ENCODE measurements around the gene PSORS1C2.
"Not testable (repeated sequence)": the region's sequence is repeated elsewhere in the genome, so short reads cannot be mapped to it uniquely, and the experiment has no call there.

The PSORS1C2 gene

DNA sequence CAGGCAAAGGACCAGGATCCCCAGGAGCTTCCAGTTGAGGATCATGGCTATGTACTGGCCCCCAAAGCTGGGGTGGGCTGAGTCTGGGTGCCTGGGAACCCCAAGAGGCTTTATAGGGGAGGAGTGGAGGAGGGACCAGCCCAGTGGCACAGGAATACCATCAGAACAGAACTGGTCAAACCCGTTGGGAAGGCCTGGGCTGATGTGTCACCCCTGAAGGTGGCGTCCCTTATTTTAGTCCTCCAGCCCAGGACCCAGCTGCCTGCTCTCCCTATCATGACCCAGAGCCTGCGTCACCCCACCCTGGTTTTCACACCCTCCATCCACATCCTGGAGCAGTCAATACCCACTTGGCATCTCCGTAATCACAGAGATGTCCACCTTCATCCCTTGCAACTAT, at the start of gene PSORS1C2:
PSORS1C2 (minus strand) TSS at position 85 of the 400 bp plus-strand sequence; CDS start at position 45, 40 bp downstream.
- DNase-seq: no peak

DNA sequence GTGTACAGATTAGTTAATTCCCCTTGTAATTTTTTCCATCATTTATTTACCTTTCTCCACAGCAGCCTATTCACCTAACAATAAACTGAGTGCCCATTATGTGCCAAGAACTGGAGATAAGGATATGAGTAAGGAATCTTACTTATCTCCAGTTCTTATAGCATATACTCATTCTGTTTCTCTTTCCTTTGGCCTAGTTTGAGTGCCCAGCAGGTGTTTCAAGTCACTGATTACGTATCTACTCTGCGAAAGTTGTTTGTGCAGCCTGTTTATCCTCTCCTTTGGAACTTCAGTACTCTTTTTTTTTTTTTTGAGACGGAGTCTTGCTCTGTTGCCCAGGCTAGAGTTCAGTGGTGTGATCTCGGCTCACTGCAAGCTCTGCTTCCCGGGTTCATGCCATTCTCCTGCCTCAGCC, 48.9 kb upstream of the PSORS1C2 start:
- DNase-seq: no peak

DNA sequence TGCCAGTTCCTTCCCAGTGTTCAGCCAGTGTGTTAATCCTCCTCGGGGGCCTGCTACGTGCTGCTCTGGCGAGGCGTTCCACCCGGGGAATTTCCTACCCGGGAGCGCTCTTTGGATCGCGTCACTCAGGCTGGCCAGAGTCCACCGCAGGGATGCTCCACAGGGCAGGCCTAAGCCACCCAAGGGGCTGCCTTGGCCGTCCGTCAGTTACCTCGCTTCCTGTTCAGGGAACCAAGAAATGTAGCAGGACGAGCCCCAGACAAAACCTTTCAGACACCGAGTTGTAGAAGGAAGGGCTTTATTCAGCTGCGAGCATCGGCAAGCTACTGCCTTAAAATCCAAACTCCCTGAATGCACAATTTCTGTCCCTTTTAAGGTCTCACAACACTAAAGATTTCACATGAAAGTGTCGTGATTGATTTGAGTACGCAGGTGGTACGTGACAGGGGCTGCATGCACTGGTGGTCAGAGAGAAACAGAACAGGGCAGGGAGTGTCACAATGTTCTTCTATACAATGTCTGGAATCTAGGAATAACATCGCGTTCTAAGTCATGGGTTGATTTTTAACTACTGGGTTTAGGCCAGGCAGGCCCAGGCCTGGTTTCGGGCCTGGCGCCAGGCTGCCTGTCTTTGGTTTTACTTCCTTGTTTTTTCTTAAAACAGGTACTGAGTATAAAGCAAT, 47.3 kb upstream of the PSORS1C2 start:
- no peak for DNase-seq

DNA sequence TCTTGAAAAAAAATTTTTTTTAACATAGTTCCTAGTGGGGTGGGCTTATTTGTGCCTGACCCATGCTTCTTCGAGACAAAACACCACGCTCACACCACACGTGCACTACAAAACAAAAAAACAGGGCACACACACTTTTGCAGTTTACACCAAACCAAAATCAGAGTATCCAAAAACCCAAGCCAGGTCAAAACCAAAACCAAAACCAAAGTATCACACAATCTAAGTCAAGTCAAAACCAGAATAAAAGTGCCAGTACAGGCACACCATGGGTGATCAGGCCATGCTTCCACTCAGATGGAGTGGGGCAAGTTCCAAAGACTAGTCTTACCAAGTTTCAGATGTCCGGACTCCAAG, 46.8 kb upstream of the PSORS1C2 start:
- DNase-seq: not testable (repeated sequence)

DNA sequence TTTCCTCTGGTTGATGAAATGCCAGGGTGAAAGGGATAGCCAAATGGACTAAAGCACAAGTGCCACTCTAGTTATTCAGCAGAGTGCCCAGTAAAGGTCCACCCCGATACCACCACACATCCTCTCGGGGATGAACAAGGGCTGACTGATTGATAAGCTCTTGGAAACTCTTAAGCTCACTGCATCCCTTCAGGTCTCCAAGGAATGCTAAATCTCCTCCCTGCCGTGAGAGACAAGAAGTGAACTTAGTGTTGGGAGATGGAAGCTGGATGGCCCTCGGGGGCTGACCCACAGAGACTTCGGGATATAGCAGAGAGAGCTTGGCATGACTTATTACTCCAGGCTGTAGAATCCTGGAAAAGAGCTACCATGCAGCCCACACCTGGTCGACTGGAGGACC, 45.0 kb upstream of the PSORS1C2 start:
- not testable (repeated sequence) for DNase-seq

DNA sequence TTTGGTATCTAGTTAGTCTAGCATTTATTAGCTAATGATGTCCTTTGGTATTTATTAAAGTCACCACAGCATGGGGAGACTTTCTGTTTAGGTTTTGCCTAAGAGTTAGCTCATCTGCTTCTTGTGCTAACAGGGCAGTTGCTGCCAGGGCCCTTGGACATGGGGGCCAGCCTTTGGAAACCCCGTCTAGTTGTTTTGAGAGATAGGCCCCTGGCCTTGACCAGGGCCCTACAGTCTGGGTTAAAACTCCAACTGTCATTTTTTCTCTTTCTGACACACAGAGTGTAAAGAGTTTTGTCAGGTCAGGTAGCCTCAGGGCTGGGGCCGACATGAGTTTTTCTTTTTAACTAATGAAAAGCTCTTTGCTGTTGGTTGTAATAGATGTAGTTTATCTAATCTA, 44.4 kb upstream of the PSORS1C2 start:
- DNase-seq: not testable (repeated sequence)

DNA sequence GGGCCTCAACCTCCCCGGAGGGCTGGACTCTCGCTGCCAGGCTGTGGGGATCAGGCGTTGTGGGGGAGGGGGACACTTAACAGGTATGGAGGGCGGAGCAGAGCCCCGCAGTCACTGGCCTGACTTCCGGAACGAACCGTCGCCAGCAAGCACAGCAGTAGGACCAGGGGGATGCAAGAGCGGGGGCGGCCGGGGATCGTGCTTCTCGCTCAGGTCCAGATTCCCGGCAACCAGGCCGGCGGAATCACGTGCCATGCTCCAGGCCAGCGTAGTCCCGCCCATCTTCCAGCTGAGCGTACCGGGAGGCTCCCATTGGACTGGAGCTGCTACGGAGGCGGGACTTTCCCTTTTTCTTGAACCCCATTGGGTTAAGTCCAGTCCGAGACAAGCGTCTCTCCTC, 41.6 kb upstream of the PSORS1C2 start:
- peak; percentile 61 for DNase-seq

DNA sequence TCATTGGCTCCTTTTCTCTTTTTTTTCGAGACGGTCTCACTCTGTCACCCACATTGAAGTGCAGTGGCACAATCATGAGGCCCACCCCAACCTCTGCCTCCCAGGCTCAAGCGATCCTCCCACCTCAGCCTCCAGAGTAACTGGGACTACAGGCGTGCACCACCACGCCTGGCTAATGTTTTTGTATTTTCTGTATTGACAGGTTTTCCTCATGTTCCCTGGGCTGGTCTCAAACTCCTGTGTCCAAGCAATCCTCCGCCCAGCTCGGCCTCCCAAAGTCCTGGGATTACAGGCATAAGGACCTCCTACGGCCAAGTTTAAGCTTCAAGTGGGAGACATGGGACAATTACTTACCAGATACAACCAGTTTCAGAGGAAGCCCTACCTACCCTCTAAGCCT, 41.0 kb upstream of the PSORS1C2 start:
- no peak for DNase-seq

DNA sequence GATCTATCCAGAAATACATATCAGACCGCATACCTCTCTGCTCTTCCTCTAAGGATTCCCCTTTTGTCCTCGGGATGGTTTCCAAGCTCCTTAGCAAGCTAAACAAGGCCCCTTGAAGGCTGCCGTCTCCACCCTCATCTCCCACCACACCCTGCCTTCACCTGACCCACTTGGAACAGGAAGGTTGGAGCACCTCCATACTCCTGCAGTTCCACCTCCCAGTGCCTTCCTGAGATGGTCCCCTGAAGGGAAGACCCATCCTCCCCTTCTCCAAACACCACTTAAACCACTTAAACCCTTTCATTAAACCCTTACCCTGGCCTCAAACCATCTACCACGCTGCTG, 40.1 kb upstream of the PSORS1C2 start:
- DNase-seq: no peak

DNA sequence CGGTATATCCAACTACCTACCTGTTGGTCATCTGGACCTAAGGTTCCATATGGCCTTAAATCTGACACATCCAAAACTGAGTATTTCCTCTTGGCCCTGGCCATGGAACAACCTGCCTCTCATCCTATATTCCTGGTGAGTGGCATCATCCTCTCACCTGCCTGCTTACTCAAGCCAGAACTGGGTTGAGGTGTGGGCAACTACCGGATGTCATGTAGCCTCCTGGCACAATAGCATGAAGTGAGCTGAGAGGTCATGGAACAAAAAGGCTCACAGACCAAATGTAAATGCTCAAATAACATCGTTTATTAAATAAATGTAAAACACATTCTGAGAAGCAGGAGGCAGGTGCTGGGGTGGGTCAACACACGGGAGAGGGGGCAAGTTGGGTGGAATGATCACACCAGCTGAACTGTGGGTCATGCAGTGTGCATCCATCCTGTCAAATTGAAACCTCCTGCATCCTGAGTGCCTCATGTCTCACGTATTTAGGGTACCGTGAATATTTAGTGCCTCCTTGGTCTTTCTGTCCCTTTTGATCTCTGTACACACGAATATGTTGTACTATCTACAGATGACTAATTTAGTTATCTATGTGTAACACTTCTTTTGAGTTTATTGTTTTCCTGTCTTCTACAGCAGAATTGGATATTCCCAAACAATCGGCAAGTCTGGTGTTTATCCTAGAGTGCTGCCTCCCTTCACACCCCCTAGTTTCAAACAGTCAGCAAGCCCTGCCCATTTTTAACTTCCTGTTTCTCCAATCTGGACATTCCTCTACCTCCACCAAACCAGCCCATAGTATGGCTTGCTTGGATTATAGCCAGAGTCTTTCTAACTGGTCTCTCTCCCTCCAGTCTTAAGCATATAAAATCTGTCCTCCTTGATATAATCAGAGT, 39.5 kb upstream of the PSORS1C2 start:
- no peak for DNase-seq

DNA sequence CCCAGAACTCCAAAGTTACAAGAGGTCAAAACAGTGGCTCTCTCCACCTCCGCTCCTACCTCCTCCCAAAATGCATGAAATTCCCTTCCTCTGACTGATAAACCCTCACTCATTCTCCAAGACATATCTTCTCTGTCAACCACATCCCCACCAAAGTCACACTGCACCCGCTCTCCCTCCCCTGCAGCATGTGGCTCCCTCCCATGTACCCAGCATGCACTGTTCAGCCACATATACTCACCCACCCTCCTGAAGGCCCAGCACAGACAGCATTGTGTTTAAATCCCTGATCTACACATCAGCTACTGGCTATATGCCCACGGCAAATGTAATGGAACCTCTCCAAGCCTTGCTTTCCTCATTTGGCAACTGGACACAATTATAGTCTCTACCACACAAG, 37.1 kb upstream of the PSORS1C2 start:
- DNase-seq: no peak

DNA sequence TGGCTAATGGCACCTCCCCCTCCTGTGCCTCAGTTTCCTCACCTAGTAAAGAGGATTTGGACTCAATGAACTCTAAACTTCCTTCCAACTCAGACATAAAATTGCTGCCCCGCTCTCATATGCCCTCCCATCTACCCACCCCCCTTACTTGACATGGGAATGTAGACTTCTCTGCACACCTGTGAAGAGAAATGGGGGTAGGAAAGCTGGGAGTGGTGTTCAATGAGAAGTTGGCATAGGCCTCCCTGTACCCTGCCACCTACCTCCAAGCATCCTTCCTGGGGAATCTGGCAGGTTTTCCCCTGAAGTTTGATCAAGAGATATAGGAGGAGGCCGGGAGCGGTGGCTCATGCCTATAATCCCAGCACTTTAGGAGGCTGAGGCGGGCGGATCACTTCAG, 35.5 kb upstream of the PSORS1C2 start:
- DNase-seq: no peak

DNA sequence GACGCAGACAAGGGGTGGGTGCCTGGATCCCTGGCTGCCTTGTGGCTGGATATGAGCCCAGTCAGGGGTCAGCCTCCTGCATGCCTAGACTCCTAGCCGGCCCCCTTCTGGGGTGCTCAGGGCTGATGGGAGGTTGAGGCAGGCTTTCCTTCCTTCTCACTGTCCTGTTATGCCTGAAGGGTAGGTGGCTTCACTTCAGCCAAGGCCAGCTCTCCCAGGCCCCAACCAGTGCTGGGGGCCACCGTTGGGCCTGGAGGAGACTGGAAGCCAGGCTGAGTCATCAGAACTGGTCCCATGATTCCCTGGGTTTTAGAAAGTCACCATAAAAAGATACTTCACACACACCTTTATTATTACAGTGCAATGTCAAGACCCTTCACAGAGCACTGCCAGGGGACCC, 34.5 kb upstream of the PSORS1C2 start:
- DNase-seq: no peak

DNA sequence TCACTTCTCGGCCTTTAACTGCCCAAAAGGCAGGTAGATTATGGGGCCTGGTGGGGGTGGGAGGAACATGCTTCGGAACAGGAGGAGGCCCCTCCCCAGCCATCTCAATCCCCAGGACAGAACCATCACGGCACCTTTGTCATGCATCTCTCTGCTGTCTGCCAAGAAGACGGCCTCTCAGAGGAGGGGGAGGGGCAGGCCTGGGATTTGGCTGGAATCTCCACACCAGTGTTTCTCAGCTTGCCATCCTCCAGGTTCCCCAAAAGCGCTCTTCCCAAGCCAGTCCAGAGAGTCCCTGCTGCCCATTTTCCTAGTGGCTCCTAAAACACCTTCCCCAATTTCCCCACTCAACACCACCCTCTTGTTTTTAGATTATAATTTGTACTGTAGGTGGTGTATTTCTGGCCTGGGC, 34.1 kb upstream of the PSORS1C2 start:
- no peak for DNase-seq

DNA sequence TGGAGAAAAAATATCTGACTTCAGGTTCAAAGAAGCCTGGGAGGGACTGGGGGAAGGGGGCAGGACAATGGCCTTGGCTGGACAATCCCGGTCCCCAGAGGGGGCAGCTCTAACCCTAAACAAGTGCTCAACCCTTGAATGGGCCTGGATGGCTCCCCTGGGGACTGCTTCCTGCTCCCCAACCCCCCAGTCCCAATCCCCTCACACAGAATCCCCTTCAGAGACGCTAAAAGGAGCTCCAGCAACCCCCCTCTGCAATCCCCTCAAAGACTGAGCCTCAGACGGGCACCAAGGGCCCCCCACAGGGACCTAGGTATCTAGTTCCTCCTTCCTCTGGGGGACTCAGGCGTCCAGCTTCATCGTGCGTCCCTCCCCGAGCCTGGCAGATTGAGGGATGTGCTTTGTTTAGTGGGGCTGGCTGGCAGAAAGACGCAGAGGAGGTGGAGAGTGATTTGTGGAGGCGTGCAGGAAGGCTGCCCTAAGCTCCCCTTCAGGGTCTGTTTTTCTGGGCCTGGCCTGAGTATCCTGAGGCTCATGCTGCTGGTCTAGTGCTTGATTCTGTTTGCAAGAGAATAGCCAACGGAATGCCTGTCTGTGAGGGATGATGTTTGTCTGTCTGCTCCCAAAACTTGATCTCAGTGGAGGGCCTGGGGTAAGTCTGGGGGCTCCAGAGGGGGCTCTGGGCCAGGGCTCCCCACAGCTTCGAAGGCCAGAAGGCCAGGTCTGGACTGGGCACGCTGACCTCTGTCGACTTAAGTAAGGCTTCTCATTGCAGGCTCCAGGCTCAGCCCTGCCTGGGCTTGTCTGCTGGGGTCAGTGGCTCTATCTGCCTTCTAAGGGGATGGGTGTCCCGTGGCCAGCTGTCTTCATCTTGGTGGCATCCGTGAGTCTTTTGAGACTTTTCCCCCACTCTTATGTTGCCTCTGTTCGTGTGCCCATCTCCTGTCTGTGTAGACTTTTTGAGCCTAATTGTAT, 33.4 kb upstream of the PSORS1C2 start:
- no peak for DNase-seq

DNA sequence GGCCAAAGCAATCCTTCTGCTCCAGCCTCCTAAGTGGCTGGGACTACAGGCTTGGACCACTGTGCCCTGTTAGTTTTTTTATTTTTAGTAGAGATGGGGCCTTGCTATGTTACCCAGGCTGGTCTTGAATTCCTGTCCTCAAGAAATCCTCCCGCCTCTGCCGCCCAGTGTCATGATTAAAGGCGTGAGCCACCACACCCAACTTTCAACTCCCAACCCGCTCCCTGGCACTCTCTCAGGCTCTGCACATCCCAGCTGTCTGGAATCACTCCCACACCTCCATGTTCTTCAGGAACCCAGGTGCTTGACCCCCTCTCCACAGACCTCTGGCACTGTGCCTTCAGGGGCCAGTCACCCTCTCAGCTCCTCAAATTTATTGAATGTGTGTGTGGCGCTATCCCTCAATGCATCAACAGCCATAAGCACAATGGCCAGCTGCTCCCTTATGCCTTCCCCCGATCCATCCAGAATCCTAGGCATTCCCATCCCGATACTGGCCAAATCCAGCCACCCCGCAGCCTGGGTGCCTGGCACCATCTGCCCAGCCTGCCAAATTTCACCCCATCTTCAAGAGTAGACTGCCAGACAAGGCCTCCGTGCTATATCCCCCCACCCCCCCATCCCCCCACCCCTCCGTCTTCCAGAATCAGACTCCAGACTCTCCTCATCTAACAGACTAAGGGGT, 32.3 kb upstream of the PSORS1C2 start:
- no peak for DNase-seq

DNA sequence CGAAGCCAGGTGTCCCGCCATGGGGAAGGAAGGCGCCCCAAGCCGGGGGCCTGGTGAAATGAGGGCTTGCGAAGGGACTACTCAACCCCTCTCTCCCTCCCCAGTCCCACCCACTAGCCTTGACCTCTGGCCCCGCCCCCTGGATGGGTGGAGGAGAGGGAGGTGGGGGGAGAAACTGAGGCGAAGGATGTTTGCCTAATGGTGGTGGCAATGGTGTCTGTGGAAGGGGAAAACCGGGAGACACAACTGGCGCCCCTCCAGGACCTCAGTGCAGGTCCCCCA, 31.7 kb upstream of the PSORS1C2 start, which contains the start of gene POU5F1:
POU5F1 (minus strand) TSS at position 83 of the 282 bp plus-strand sequence; CDS start at position 21, 62 bp downstream.
- no peak for DNase-seq

DNA sequence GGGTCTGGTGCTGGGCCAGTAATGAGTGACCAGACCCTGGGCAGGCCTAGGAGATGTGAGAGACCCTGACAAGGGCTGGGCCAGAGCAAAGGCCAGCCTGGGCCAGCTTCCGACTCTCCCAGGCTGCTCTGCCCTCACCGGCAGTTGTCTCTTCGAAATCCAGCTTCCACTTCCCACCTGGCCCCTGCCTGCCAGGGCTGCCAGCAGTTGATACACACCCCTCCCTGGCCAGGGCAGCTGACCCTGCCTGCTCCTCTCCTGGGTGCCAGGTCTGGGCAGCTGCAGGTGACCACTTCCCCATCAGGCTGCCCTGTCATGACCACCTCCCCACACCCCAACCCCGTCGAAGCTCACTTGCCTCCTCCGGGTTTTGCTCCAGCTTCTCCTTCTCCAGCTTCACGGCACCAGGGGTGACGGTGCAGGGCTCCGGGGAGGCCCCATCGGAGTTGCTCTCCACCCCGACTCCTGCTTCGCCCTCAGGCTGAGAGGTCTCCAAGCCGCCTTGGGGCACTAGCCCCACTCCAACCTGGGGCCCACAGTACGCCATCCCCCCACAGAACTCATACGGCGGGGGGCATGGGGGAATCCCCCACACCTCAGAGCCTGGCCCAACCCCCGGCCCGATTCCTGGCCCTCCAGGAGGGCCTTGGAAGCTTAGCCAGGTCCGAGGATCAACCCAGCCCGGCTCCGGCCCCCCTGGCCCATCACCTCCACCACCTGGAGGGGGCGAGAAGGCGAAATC, 31.2 kb upstream of the PSORS1C2 start:
- not testable (repeated sequence) for DNase-seq

DNA sequence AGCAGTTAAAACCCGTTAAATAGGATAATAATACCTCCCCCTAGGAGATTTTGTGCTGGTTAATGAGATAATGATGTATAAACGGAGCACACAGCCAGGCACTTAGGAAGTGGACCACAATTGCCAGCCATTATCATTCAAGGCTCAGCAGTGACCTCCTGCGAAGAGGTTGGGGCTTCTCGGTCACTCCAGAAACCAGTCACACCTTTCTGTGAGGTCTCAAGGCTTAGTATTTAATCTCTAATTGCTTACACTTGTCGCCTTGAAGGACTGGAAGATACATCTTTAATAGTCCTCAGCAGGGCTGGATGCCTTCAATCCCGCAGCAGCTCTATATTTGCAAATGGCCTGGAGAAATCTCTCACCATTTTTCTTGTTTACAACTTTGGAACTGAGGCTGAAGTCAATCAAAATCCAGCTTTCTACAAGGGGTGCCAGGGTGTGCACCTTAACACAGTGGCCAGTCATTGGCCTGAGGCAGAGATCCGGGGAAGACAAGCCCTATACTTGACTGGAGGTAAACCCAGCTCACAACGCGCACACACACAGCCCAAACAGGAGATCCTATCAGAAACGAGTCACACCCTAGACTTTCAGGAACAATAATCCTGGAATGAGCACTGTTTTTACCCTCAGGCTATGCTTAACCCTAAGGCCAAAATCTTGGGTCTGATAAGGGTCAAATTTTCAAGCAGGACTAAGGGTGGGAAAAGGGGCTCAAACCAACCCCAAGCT, 30.4 kb upstream of the PSORS1C2 start:
- no peak for DNase-seq

DNA sequence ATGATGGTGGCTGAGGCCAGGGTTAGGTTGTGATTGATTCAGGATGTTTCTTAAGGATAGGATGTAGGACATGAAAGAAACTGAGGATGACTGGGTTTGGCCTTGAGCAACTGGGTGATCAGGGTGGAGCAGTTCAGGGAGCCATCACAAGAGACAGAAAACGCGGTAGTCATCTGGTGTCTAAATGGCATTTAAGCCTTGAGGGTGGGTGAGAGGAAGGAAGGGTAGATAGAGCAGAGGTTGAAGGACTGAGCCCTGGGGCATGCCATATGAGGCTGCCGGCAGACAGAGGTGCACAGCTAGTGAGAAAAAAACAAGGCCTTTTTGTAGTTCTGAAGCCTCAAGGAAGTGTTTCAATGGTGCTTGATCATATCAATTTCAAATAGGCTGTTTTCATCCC, 29.7 kb upstream of the PSORS1C2 start:
- DNase-seq: no peak

DNA sequence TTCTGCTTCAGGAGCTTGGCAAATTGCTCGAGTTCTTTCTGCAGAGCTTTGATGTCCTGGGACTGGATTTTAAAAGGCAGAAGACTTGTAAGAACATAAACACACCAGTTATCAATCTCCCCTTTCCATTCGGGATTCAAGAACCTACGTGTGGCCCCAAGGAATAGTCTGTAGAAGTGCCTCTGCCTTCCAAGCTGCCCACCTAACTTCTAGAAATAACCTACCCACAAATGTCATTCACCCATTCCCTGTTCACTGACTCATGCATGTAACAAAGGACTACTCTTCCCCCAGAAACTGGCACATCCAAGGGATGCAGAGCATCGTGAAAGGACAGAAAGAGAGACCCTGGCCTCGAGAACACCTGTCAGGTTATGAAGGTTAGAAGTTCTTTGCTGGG, 27.1 kb upstream of the PSORS1C2 start:
- DNase-seq: no peak
